Testis (tissue), 3 donors: Measurements from ENCODE around the gene TMEM182. TPM values are rescaled to one million over a fixed set of nuclear protein-coding genes. Genes with fewer than 3 reads are reported as not detected.

Experiments used
- polyA plus RNA-seq: library from polyadenylated mRNA; stranded (reverse); fragments of 350-450 nt; fragmentation: Illumina TruSeq; extraction: RNeasy Lipid Tissue Mini Kit (QIAGEN cat#74804); gene quantifications from one replicate; pipeline ENCODE4 v1.2.3, GENCODE V29; 2014; ENCODE audit warnings: low read depth, low replicate concordance; ENCODE audit not compliant: insufficient read depth
- total RNA-seq, 2 donors: library from RNA; depleted of rRNA; stranded (reverse); fragments of >200 nt; gene quantifications; one replicate each; pipeline ENCODE4 v1.2.3, GENCODE V29; 2016

Gene TMEM182
- total and polyA plus RNA-seq, 3 donors from 2014 or later = 3.0 to 4.1 (median 3.6) TPM

Other genes with a start within 250 kb of the TMEM182 start
- gene SLC9A2, start 142.5 kb upstream of the TMEM182 start, total RNA-seq = 1 to 10 TPM; 8.4 to 9.4 TPM
- gene SLC9A2, start 142.5 kb upstream of the TMEM182 start, polyA plus RNA-seq = 16.3 TPM